OCI-LY7 (cell line): Measurements from ENCODE around the gene TBCB. TPM values are rescaled to one million over a fixed set of nuclear protein-coding genes. Genes with fewer than 3 reads are reported as not detected.
"Not testable (repeated sequence)": the region's sequence is repeated elsewhere in the genome, so short reads cannot be mapped to it uniquely, and the experiment has no call there.

ENCODE experiments used
- BruUV-seq: library from RNA; stranded (reverse); fragments of 400-500 nt; replicated peaks from 2 replicates; lab custom pipeline; 2021; lab: Mats Ljungman, UMichigan
- CTCF ChIA-PET: fragments of 300-600 bp; sonication (Branson Sonifier 250); formaldehyde crosslinking; loops from one replicate; lab custom pipeline; 2022; ENCODE audit warnings: antibody characterized with exemption; ENCODE audit not compliant: unreplicated experiment; lab: Charles Lee
- POLR2A ChIA-PET: fragments of 300-600 bp; sonication (Branson Sonifier 250); formaldehyde crosslinking; loops from one replicate; lab custom pipeline; 2022; ENCODE audit warnings: antibody characterized with exemption; lab: Charles Lee
- DNase-seq: peaks from one replicate; pipeline ENCODE4 v3.0.0-alpha.2; 2015; ENCODE audit warnings: low spot score
- H2AFZ ChIP-seq: fragments of 200-600 bp; sonication (generic), shearing (Covaris generic); 2 replicates; pipeline ENCODE4 v1.6.1; 2014; ENCODE audit warnings: mild to moderate bottlenecking, antibody characterized with exemption, low read length, moderate library complexity
- H3K27ac ChIP-seq: fragments of 200-600 bp; sonication (generic); 2 replicates; pipeline ENCODE4 v1.5.1; 2014; ENCODE audit warnings: mixed run types, low read depth, mild to moderate bottlenecking, moderate library complexity, low read length, inconsistent platforms; ENCODE audit not compliant: poor library complexity, severe bottlenecking
- H3K36me3 ChIP-seq: fragments of 200-600 bp; sonication (generic); 2 replicates; pipeline ENCODE4 v1.6.1; 2014; ENCODE audit warnings: mild to moderate bottlenecking, antibody characterized with exemption, low read length, moderate library complexity, mixed read lengths; ENCODE audit not compliant: insufficient read depth
- H3K4me1 ChIP-seq: fragments of 200-600 bp; sonication (generic); 2 replicates; pipeline ENCODE4 v1.5.1; 2014; ENCODE audit warnings: mild to moderate bottlenecking, low read length; ENCODE audit not compliant: insufficient read depth, poor library complexity, severe bottlenecking
- H3K4me2 ChIP-seq: fragments of 200-600 bp; sonication (generic); 2 replicates; pipeline ENCODE4 v1.6.1; 2014; ENCODE audit warnings: mild to moderate bottlenecking, low read length
- H3K4me3 ChIP-seq: fragments of 200-600 bp; sonication (generic); 2 replicates; pipeline ENCODE4 v1.5.1; 2014; ENCODE audit warnings: mild to moderate bottlenecking, low read depth, low read length; ENCODE audit not compliant: poor library complexity, severe bottlenecking
- H3K79me2 ChIP-seq: fragments of 200-600 bp; sonication (generic); 2 replicates; pipeline ENCODE4 v1.6.1; 2016; ENCODE audit warnings: low read depth, mild to moderate bottlenecking, low read length, moderate library complexity, mixed read lengths; ENCODE audit not compliant: insufficient read depth
- H3K9me2 ChIP-seq: fragments of 200-600 bp; sonication (generic); 2 replicates; pipeline ENCODE4 v1.6.1; 2016; ENCODE audit warnings: mild to moderate bottlenecking, low read length, mixed read lengths; ENCODE audit not compliant: insufficient read depth
- H3K9me3 ChIP-seq: fragments of 200-600 bp; sonication (generic); 2 replicates; pipeline ENCODE4 v1.6.1; 2014; ENCODE audit warnings: mild to moderate bottlenecking, mixed run types, low read length, mixed read lengths
- H4K20me1 ChIP-seq: fragments of 200-600 bp; sonication (generic); 2 replicates; pipeline ENCODE4 v1.6.1; 2014; ENCODE audit warnings: mild to moderate bottlenecking, antibody characterized with exemption, low read length, moderate library complexity, mixed read lengths; ENCODE audit not compliant: insufficient read depth
- EZH2phosphoT487 ChIP-seq: fragments of 200-600 bp; sonication (generic); IDR thresholded peaks from 2 replicates; pipeline ENCODE4 v1.6.1; 2018; ENCODE audit warnings: low read depth, borderline replicate concordance, mild to moderate bottlenecking, mixed run types, antibody characterized with exemption, low read length, moderate library complexity, mixed read lengths
- intact Hi-C: fragments of 100-400 bp; cut with micrococcal nuclease; formaldehyde crosslinking; loops from one replicate; pipeline ENCODE4 v1.10.0; 2022; ENCODE audit not compliant: unreplicated experiment
- total RNA-seq, 2 experiments: library from RNA; depleted of rRNA in 1 of 2; stranded (reverse); fragments of >200 nt in 1 of 2; shearing (Covaris generic) in 1 of 2; gene quantifications; 2 replicates each; pipeline ENCODE4 v1.2.3, GENCODE V29; 2014 to 2022
- TF ChIP-seq, protein P1 (sequence below): fragments of 200-600 bp; sonication (generic); conservative IDR thresholded peaks from 2 replicates; pipeline ENCODE4 v1.5.1; 2014; ENCODE audit warnings: mild to moderate bottlenecking, antibody characterized with exemption, low read length, moderate library complexity, mixed read lengths

The TBCB gene
- total RNA-seq, 2 experiments from 2014 or later = 136 to 200 TPM

DNA sequence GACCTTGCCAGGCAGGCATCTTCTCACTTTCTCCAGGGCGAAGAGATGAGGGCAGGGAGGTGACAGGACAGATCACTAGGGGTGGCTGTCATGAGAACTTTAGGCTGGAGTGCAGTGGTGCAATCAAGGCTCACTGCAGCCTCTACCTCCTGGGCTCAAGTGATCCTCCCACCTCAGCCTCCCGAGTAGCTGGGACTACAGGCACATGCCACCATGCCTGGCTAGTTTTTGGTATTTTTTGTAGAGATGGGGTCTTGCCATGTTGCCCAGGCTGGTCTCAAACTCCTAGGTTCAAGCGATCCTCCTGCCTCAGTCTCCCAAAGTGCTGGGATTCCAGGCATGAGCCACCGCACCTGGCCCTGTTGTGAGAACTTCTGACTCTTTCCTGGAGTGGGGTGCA lies 19.6 kb downstream of the TBCB start:
- CTCF ChIA-PET, H3K4me2 ChIP-seq, POLR2A ChIA-PET, H3K79me2 ChIP-seq, H3K4me3 ChIP-seq, H3K9me3 ChIP-seq, H3K27ac ChIP-seq, H3K9me2 ChIP-seq, H3K36me3 ChIP-seq, H2AFZ ChIP-seq, intact Hi-C loops, BruUV-seq, DNase-seq, H4K20me1 ChIP-seq: not testable (repeated sequence)
- H3K4me1 ChIP-seq = peaks cover 13% of the 10 kb centered on the region

DNA sequence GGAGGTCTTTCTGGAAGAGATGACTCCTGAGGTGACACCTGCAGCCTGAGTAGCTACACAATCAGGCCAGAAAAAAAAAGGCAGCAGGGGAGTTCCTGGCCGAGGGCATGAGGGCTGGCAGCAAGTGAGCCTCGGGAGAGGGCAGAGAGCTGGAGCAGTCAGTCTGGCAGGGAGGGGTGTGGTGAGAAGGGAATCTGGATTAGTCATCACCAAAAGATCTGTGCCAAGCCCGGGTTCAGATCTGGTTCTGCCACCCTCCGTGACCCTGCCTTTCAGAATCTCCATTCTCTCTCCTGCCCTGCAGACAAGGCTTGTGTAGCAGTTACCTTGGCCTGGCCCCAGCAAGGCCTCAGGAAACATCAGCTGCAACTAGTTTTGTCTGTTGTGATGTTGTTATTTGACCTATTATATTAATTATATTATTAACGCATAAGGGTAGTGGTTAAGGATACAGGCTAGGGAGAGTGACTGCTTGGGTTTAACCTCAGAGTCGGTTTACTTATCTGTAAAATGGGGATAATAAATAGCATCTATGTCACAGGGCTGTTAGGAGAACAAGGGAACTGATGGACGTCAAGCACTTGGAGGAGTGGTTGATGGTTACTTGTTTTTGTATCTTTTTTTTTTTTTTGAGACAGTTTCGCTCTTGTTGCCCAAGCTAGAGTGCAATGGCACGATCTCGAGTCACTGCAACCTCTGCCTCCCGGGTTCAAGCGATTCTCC lies 21.9 kb downstream of the TBCB start:
- Histone ChIP-seq H3K27ac (no peak overlapping the region), H3K4me1 (peaks cover 9% of the 10 kb centered on the region), H3K9me2 (no peaks in the 10 kb centered on the region), H3K9me3 (no peaks in the 10 kb centered on the region), H3K79me2 (peaks cover 15% of the 10 kb centered on the region; the same call in 1 of the 2 replicates), H3K4me2 (no peak overlapping the region), H3K4me3 (no peak overlapping the region), H2AFZ (no peak overlapping the region), H3K36me3 (peaks cover 5% of the 10 kb centered on the region), H4K20me1 (no peaks in the 10 kb centered on the region)
- CTCF ChIA-PET = no interaction called here
- TF ChIP-seq, protein P1, sequence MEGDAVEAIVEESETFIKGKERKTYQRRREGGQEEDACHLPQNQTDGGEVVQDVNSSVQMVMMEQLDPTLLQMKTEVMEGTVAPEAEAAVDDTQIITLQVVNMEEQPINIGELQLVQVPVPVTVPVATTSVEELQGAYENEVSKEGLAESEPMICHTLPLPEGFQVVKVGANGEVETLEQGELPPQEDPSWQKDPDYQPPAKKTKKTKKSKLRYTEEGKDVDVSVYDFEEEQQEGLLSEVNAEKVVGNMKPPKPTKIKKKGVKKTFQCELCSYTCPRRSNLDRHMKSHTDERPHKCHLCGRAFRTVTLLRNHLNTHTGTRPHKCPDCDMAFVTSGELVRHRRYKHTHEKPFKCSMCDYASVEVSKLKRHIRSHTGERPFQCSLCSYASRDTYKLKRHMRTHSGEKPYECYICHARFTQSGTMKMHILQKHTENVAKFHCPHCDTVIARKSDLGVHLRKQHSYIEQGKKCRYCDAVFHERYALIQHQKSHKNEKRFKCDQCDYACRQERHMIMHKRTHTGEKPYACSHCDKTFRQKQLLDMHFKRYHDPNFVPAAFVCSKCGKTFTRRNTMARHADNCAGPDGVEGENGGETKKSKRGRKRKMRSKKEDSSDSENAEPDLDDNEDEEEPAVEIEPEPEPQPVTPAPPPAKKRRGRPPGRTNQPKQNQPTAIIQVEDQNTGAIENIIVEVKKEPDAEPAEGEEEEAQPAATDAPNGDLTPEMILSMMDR = no peak
- no peak for TF ChIP-seq EZH2phosphoT487
- intact Hi-C loops = no loop called here
- POLR2A ChIA-PET = interaction anchor here (1.0 kb wide), 1 partner anchor 9 kb away, joined by 3 read pairs; no protein-coding TSS in a partner anchor
- no peak for DNase-seq
- BruUV-seq = no TSS peak

DNA sequence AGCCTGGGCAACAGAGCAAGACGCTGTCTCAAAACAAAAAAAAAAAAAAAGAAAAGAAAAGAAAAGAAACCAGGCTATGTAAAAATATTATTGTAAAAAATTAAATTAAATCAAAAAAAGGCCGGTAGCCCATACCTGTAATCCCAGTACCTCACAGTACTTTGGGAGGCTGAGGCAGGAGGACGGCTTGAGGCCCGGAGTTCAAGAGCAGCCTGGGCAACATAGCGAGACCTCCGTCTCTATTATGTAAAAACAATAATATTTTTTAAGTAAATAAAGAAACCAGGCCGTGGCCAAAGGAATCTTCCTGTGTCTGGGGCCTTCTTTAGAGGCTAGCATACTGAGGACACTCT lies 23.8 kb downstream of the TBCB start:
- Histone ChIP-seq H3K27ac (peak overlapping the region; percentile 81), H3K4me3 (peak overlapping the region; percentile 89), H3K9me3 (no peaks in the 10 kb centered on the region), H3K9me2 (no peaks in the 10 kb centered on the region), H3K79me2 (peaks cover 18% of the 10 kb centered on the region; the same call in 1 of the 2 replicates), H2AFZ (peak overlapping the region; percentile 85), H4K20me1 (no peaks in the 10 kb centered on the region), H3K4me1 (peaks cover 9% of the 10 kb centered on the region), H3K36me3 (peaks cover 18% of the 10 kb centered on the region), H3K4me2 (peak overlapping the region; percentile 71)
- ChIA-PET CTCF (no interaction called here), POLR2A (interaction anchor here (1.0 kb wide), 1 partner anchor 8 kb away, joined by 3 read pairs; no protein-coding TSS in a partner anchor)
- TF ChIP-seq, protein P1 = no peak
- TF ChIP-seq EZH2phosphoT487 = no peak
- intact Hi-C loops = loop anchor here (1.0 kb wide), 1 partner anchor 11 kb away; no protein-coding TSS in a partner anchor
- no TSS peak for BruUV-seq
- DNase-seq = no peak
